Measurements from ENCODE around the gene RNF214.

The RNF214 gene

DNA sequence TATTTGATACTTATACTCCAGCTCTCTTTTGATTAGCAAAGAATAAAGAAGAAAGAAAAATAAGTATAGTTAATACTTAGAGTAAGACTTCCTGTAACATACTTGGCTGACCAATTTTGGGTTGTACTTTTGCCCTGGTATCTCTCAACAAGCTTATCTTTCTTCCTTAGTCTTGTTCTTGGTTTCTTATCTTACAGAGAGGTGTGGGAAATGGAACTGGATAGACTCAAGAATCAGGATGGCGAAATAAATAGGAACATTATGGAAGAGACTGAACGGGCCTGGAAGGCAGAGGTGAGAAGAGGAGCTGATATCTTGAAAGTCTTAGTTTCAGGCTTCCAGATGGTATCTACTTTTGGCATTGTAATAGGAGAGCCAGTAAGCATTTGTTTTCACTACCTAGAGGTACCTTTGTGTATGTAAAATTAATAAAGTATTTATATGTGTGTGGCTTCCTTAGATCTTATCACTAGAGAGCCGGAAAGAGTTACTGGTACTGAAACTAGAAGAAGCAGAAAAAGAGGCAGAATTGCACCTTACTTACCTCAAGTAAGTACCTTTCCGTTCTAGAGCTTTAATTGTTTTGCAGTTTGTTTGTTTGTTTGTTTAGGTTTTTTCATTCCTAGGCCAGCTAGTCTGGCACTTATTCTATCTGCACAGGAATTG lies 47.4 kb downstream of the RNF214 start:
- no peak for DNase-seq (ENCODE audit: low read depth in 4 of 4, low spot score in 1 of 4)

DNA sequence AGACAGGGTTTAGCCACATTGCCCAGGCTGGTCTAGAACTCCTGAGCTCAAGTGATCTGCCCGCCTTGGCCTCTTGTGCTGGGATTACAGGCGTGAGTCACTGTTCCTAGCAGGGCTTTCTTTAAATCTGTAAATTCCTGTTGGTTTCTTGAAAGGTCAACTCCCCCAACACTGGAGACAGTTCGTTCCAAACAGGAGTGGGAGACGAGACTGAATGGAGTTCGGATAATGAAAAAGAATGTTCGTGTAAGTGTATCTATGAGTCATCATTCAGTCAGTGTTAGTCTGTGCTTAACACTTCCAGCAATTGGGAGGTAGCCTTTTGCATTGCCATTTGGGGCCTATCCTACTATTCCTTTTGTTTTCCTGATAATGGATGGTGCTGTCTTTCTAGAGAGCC lies 48.7 kb downstream of the RNF214 start:
- no peak for DNase-seq (ENCODE audit: low read depth in 4 of 4, low spot score in 1 of 4)

DNA sequence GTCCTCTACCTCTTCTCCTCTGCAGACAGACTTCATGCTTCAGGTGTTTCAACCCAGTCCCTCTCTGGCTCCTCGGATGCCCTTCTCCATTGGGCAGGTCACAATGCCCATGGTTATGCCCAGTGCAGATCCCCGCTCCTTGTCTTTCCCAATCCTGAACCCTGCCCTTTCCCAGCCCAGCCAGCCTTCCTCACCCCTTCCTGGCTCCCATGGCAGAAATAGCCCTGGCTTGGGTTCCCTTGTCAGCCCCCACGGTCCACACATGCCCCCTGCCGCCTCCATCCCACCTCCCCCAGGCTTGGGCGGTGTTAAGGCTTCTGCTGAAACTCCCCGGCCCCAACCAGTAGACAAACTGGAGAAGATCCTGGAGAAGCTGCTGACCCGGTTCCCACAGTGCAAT lies 49.4 kb downstream of the RNF214 start:
- DNase-seq (ENCODE audit: low read depth in 4 of 4, low spot score in 1 of 4), result no peak

DNA sequence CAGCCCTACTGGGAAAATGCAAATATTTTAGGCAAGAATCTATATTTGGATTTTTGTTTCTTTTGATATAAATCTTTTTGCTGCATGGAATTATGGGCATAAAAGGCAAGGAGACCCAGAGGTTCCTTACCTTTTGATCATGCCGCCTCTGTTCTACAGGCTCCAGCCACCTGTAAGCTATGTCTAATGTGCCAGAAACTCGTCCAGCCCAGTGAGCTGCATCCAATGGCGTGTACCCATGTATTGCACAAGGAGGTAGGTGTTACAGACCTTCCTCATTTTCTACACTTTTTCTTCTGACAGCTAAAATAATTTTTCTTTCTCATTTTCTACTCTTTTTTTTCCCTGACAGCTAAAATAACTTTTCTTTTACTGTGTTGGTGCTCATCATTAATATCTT lies 50.5 kb downstream of the RNF214 start:
- no peak for DNase-seq (ENCODE audit: low read depth in 4 of 4, low spot score in 1 of 4)

GRCh38 chr11:117284053-117284452 lies 51.6 kb downstream of the RNF214 start:
- no peak for DNase-seq (ENCODE audit: low read depth in 4 of 4, low spot score in 1 of 4)

DNA sequence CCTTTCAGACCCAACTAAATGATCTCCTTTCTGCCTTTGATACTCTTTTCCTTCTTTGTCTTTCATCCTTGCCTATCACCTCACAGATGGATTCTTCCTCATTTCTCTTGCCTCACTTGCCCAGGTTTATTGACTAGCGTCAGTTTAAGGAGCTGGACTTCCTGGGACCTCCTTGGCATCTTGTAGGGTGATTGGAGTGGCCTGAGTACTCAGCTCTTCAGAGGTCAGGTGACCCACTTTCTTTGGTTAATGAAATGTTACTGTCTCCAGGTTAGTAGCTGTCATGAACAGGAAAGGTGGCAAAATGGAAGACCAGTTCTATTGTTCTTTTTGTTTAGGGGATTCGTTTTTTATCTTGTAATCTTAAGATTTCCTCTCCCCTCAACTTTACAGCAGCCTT lies 54.1 kb downstream of the RNF214 start:
- no peak for DNase-seq (ENCODE audit: low read depth in 4 of 4, low spot score in 1 of 4)

GRCh38 chr11:117287668-117288067 lies 55.2 kb downstream of the RNF214 start:
- DNase-seq (ENCODE audit: low read depth in 4 of 4, low spot score in 1 of 4), result no peak

- DNase-seq (ENCODE audit: low read depth in 4 of 4, low spot score in 1 of 4), result no peak
These were observed 57.3 kb downstream of the RNF214 start for GRCh38 chr11:117289795-117290194.

GRCh38 chr11:117290809-117291396 lies 58.4 kb downstream of the RNF214 start, which contains the start of gene BACE1-AS:
TSS of gene BACE1-AS (plus strand) at chr11:117291346.
- DNase-seq (ENCODE audit: low read depth in 4 of 4, low spot score in 1 of 4), result no peak

- DNase-seq (ENCODE audit: low read depth in 4 of 4, low spot score in 1 of 4), result no peak
These were observed 60.1 kb downstream of the RNF214 start for GRCh38 chr11:117292616-117293015.

GRCh38 chr11:117295438-117296137 lies 63.1 kb downstream of the RNF214 start:
- DNase-seq (ENCODE audit: low read depth in 4 of 4, low spot score in 1 of 4), result no peak

DNA sequence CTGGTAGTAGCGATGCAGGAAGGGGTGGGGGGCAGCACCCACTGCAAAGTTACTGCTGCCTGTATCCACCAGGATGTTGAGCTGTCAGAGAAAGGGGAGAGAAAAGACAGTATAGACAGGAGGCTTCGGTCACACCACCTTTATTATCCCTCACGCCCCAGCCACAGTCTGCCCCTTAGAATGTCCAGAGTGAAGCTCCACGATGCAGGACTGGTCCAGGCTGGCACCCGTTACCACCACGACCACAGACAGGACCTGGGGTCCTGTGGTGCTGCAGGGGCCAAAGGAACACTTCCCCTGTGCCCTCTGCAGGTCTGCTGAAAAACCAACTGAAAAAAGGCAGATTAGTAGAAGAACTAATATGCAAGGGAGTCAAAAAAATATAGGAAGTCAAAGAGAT lies 64.4 kb downstream of the RNF214 start:
- DNase-seq (ENCODE audit: low read depth in 4 of 4, low spot score in 1 of 4), result no peak

DNA sequence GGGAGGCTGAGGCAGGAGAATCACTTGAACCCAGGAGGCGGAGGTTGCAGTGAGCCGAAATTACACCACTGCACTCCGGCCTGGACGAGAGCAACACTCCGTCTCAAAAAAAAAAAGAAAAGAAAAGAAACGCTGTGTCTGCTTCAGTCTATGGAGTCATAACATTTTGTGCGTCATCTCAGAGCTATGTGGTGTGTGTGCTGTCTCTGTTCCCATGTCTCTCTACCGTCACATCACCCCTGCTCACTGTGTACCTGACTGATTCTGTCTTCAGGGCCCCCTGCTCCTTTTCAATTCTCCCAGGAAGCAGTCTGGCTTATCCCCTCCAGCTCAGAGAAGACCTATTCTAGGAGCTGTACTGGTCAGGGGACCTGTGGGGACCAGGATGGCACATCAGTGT lies 65.7 kb downstream of the RNF214 start:
- no peak for DNase-seq (ENCODE audit: low read depth in 4 of 4, low spot score in 1 of 4)

GRCh38 chr11:117299351-117300282 lies 67.1 kb downstream of the RNF214 start:
- DNase-seq (ENCODE audit: low read depth in 4 of 4, low spot score in 1 of 4), result no peak

GRCh38 chr11:117300283-117300663 lies 67.8 kb downstream of the RNF214 start:
- no peak for DNase-seq (ENCODE audit: low read depth in 4 of 4, low spot score in 1 of 4)

GRCh38 chr11:117300773-117301172 lies 68.3 kb downstream of the RNF214 start:
- DNase-seq (ENCODE audit: low read depth in 4 of 4, low spot score in 1 of 4), result no peak

- DNase-seq (ENCODE audit: low read depth in 4 of 4, low spot score in 1 of 4), result no peak
These were observed 69.8 kb downstream of the RNF214 start for GRCh38 chr11:117302228-117302627.

DNA sequence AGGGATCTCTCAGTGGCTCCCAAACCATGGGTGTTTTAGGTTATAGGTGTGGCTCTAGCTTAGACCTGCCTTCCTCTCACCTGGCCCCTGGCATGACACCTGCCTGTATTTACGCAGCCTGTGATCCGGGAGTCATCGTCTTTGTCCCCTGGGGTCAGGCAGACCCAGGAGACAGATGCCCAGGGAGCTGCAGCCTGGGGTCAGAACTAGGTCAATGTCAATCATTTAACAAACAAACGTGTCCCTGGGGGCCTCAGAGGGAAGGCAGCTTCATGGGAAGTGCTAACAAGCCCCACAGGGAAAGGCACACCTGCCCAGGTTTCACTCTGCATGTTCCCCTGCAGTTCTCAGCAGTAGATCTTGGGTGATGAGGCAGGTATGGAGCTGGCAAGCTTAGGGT lies 70.6 kb downstream of the RNF214 start:
- no peak for DNase-seq (ENCODE audit: low read depth in 4 of 4, low spot score in 1 of 4)

- DNase-seq (ENCODE audit: low read depth in 4 of 4, low spot score in 1 of 4), result no peak
These were observed 71.3 kb downstream of the RNF214 start for GRCh38 chr11:117303646-117304315.

DNA sequence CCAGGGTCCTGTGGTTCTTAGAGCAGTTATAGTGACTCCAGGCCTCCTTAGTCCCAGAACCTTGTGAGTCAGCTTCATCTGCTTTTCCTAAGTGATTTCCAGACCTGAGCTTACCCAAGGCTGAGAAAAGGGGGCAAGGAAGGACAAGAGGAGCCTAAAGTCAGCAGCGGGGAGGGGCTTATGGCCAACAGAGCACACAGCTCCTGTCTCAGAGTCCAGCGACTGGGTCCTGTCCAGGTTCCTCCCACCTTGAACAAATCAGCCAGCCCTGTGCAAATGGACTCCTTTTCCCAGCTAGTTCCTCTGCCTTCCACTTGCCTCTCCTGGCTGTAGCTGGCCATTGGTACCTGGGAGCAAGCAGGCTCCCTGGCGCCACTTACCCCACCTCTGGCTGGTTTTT lies 72.7 kb downstream of the RNF214 start:
- DNase-seq (ENCODE audit: low read depth in 4 of 4, low spot score in 1 of 4), result no peak

DNA sequence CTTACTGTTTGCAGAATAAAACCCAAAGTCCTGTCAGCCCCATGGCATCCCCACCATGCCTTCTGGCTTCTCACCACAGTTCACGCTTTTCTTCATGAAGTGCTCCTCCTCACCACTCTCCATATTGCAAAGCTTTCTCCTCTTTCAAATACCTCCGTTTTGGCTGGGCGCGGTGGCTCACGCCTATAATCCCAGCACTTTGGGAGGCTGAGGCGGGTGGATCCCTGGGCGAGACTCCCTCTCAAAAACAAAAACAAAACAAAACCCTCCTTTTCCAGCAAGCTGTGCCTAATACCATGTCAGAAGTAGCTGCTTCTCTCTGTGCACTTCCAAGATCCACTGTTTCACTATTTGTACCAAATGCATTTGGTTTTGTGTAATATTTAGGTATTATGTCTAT lies 76.8 kb downstream of the RNF214 start:
- no peak for DNase-seq (ENCODE audit: low read depth in 4 of 4, low spot score in 1 of 4)
